DOHH2 (cell line): ENCODE measurements around the gene SPRING1.
A peak's percentile ranks its signal among the peaks of the same experiment; 100 is the strongest.

ENCODE experiments used
- H3F3A ChIP-seq: fragments of 200-600 bp; sonication (generic), shearing (Covaris generic); 2 replicates; pipeline ENCODE4 v1.6.0; 2016; ENCODE audit warnings: antibody characterized with exemption, mild to moderate bottlenecking; ENCODE audit not compliant: control insufficient read depth, insufficient read depth
- H3K27ac ChIP-seq: fragments of 200-600 bp; sonication (generic); 2 replicates; pipeline ENCODE4 v1.5.1; 2014; ENCODE audit warnings: low read depth, mild to moderate bottlenecking, low read length, moderate library complexity
- H3K27me3 ChIP-seq: fragments of 200-600 bp; sonication (generic); 2 replicates; pipeline ENCODE4 v1.6.1; 2014; ENCODE audit warnings: mild to moderate bottlenecking, low read length, mixed read lengths; ENCODE audit not compliant: control insufficient read depth
- H3K36me3 ChIP-seq: fragments of 200-600 bp; sonication (generic); 2 replicates; pipeline ENCODE4 v1.6.1; 2014; ENCODE audit warnings: mild to moderate bottlenecking, low read length, moderate library complexity, mixed read lengths; ENCODE audit not compliant: control insufficient read depth
- H3K4me1 ChIP-seq: fragments of 200-600 bp; sonication (generic); 2 replicates; pipeline ENCODE4 v1.6.1; 2014; ENCODE audit warnings: mild to moderate bottlenecking, low read length, mixed read lengths; ENCODE audit not compliant: control insufficient read depth
- H3K4me2 ChIP-seq: fragments of 200-600 bp; sonication (generic); 2 replicates; pipeline ENCODE4 v1.6.0; 2014; ENCODE audit warnings: mild to moderate bottlenecking, low read length, moderate library complexity
- H3K4me3 ChIP-seq: fragments of 200-600 bp; sonication (generic); 2 replicates; pipeline ENCODE4 v1.5.1; 2014; ENCODE audit warnings: mild to moderate bottlenecking, low read length, mixed read lengths
- H3K79me2 ChIP-seq: fragments of 200-600 bp; sonication (generic); 2 replicates; pipeline ENCODE4 v1.6.1; 2014; ENCODE audit warnings: mild to moderate bottlenecking, low read length, mixed read lengths; ENCODE audit not compliant: control insufficient read depth
- H3K9me2 ChIP-seq: fragments of 200-600 bp; sonication (generic); replicated peaks from 2 replicates; pipeline ENCODE4 v1.6.1; 2014; ENCODE audit warnings: mild to moderate bottlenecking, low read length, mixed read lengths; ENCODE audit not compliant: control insufficient read depth
- H3K9me3 ChIP-seq: fragments of 200-600 bp; sonication (generic); 2 replicates; pipeline ENCODE4 v1.6.1; 2014; ENCODE audit warnings: antibody characterized with exemption, low read length, mixed read lengths; ENCODE audit not compliant: control insufficient read depth, insufficient read depth
- H4K20me1 ChIP-seq: fragments of 200-600 bp; sonication (generic); 2 replicates; pipeline ENCODE4 v1.6.0; 2014; ENCODE audit warnings: low read depth, mild to moderate bottlenecking, antibody characterized with exemption, low read length, moderate library complexity; ENCODE audit not compliant: control insufficient read depth, insufficient read depth
- EZH2phosphoT487 ChIP-seq: fragments of 200-600 bp; sonication (generic); IDR thresholded peaks from 2 replicates; pipeline ENCODE4 v1.6.1; 2017; ENCODE audit warnings: borderline replicate concordance, mild to moderate bottlenecking, antibody characterized with exemption, low read length, moderate library complexity, mixed read lengths
- TF ChIP-seq, protein P1 (sequence below): fragments of 200-600 bp; sonication (generic); IDR thresholded peaks from one replicate; pipeline ENCODE4 v1.5.1; 2014; ENCODE audit warnings: antibody characterized with exemption, mild to moderate bottlenecking, low read depth, low read length; ENCODE audit not compliant: poor library complexity, severe bottlenecking

The SPRING1 gene

DNA sequence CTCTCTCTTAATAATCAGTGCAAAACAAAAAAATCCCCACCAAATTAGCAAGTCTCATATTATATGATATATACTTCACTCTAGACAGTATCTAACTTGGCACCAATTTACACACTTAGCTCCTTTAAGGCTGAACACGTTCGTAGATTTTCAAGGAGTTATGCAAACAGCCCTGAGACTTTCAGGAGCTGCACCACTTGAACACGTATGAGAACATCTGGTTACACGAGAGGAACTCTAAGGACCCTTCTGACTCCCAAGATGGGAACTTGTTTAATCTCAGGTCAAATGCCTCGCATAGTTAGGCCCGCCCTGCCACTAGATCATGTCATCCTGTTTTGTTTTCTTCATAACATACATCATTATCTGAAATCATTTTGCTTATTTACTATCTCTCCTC, 10.0 kb downstream of the SPRING1 start:
- H3K4me2 ChIP-seq = no peak overlapping the region
- H3F3A ChIP-seq = peaks cover 6% of the 10 kb centered on the region
- H4K20me1 ChIP-seq = peaks cover 4% of the 10 kb centered on the region; the same call in 1 of the 2 replicates
- H3K4me3 ChIP-seq = no peak overlapping the region
- no peaks in the 10 kb centered on the region for H3K27me3 ChIP-seq
- peaks cover 94% of the 10 kb centered on the region for H3K79me2 ChIP-seq
- no peaks in the 10 kb centered on the region for H3K9me2 ChIP-seq
- H3K9me3 ChIP-seq = no peaks in the 10 kb centered on the region
- peaks cover 42% of the 10 kb centered on the region for H3K4me1 ChIP-seq
- H3K27ac ChIP-seq = no peak overlapping the region
- H3K36me3 ChIP-seq = peaks cover 61% of the 10 kb centered on the region
- TF ChIP-seq, protein P1, sequence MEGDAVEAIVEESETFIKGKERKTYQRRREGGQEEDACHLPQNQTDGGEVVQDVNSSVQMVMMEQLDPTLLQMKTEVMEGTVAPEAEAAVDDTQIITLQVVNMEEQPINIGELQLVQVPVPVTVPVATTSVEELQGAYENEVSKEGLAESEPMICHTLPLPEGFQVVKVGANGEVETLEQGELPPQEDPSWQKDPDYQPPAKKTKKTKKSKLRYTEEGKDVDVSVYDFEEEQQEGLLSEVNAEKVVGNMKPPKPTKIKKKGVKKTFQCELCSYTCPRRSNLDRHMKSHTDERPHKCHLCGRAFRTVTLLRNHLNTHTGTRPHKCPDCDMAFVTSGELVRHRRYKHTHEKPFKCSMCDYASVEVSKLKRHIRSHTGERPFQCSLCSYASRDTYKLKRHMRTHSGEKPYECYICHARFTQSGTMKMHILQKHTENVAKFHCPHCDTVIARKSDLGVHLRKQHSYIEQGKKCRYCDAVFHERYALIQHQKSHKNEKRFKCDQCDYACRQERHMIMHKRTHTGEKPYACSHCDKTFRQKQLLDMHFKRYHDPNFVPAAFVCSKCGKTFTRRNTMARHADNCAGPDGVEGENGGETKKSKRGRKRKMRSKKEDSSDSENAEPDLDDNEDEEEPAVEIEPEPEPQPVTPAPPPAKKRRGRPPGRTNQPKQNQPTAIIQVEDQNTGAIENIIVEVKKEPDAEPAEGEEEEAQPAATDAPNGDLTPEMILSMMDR = no peak
- no peak for TF ChIP-seq EZH2phosphoT487

DNA sequence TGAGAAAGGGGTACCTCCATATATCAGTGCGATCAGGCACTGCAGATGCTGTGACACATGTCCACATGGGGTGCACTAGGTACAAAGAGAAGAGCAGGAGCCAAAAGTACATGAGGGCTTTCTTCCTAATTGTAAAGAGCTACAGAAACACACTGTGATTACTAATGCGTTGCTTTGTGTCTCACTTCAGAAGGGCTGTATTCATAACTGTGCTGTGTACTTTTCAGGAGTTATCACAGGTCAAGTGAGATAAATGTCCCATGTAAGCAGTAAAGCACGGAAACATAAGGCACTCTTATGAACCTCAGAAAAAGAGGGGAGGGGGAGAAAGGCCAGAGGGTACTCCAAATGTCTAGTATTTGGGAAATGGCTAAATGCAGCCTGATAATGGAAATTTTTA, 10.6 kb downstream of the SPRING1 start:
- no peak overlapping the region for H3K27ac ChIP-seq
- H4K20me1 ChIP-seq = peaks cover 4% of the 10 kb centered on the region; the same call in 1 of the 2 replicates
- peaks cover 6% of the 10 kb centered on the region for H3F3A ChIP-seq
- H3K79me2 ChIP-seq = peaks cover 94% of the 10 kb centered on the region
- H3K4me3 ChIP-seq = no peak overlapping the region
- H3K9me2 ChIP-seq = no peaks in the 10 kb centered on the region
- H3K9me3 ChIP-seq = no peaks in the 10 kb centered on the region
- peaks cover 49% of the 10 kb centered on the region for H3K4me1 ChIP-seq
- no peaks in the 10 kb centered on the region for H3K27me3 ChIP-seq
- peaks cover 62% of the 10 kb centered on the region for H3K36me3 ChIP-seq
- no peak for TF ChIP-seq EZH2phosphoT487
- TF ChIP-seq, protein P1 = no peak
- H3K4me2 ChIP-seq = no peak overlapping the region

DNA sequence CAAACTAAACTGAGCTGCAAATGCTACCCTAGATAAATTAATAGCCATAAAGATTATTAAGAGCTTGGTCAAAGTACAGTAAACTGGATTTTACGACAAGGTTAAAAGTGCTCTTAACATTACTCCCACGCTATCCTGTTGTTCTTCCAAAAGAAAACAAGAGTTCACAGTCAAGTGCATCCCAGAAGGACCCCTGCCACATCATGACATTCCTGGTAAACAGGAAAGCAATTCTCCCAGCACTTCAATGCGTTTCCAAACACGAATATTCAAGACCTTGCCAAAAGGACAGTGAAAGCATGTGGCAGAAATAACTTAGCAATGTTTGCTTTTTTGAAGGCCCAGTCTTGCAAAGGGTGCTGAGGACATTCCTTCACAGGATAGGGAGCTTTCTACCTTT, 11.2 kb downstream of the SPRING1 start:
- no peak overlapping the region for H3K4me3 ChIP-seq
- no peaks in the 10 kb centered on the region for H3K9me2 ChIP-seq
- peaks cover 54% of the 10 kb centered on the region for H3K4me1 ChIP-seq
- H4K20me1 ChIP-seq = peaks cover 1% of the 10 kb centered on the region; the same call in 1 of the 2 replicates
- peaks cover 64% of the 10 kb centered on the region for H3K36me3 ChIP-seq
- H3K9me3 ChIP-seq = no peaks in the 10 kb centered on the region
- no peak overlapping the region for H3K27ac ChIP-seq
- H3F3A ChIP-seq = peaks cover 11% of the 10 kb centered on the region
- TF ChIP-seq, protein P1 = no peak
- no peak for TF ChIP-seq EZH2phosphoT487
- no peaks in the 10 kb centered on the region for H3K27me3 ChIP-seq
- no peak overlapping the region for H3K4me2 ChIP-seq
- peaks cover 94% of the 10 kb centered on the region for H3K79me2 ChIP-seq

DNA sequence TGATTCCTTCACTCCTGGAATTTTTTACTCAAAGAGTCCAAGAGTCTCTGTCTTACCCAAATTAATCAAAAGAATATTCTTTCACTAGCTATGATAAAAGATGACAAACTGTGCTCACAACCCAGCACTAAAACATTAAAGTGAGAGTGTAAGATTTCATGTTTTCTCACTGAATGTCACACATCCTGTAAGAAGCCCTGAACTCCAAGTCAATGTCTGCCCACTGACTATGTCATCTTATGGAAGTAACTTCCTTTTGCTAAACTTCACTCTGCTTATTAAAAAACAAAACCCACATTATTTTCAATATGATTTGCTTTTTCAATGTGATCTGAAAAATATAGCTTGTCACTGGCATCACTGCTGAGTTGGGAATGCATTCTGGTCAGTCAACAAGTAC, 15.6 kb downstream of the SPRING1 start:
- no peaks in the 10 kb centered on the region for H4K20me1 ChIP-seq
- peaks cover 22% of the 10 kb centered on the region for H3F3A ChIP-seq
- H3K9me2 ChIP-seq = no peaks in the 10 kb centered on the region
- peaks cover 98% of the 10 kb centered on the region for H3K79me2 ChIP-seq
- peak overlapping the region; percentile 66 for H3K27ac ChIP-seq
- no peaks in the 10 kb centered on the region for H3K27me3 ChIP-seq
- peaks cover 88% of the 10 kb centered on the region for H3K4me1 ChIP-seq
- TF ChIP-seq EZH2phosphoT487 = no peak
- TF ChIP-seq, protein P1 = no peak
- peak overlapping the region; percentile 35 for H3K4me2 ChIP-seq
- H3K4me3 ChIP-seq = no peak overlapping the region
- H3K36me3 ChIP-seq = peaks cover 76% of the 10 kb centered on the region
- no peaks in the 10 kb centered on the region for H3K9me3 ChIP-seq
